Endodermal cell (in vitro differentiated cells): ENCODE data around the gene UNK. TPM values are rescaled to one million over a fixed set of nuclear protein-coding genes. Genes with fewer than 3 reads are reported as not detected.

Experiments used
- DNase-seq: peaks from one replicate; pipeline ENCODE4 v3.0.0-alpha.2; 2017
- H3K27ac ChIP-seq: 2 replicates; pipeline ENCODE4 v1.5.1; 2013; ENCODE audit warnings: mild to moderate bottlenecking, low read depth, low read length, moderate library complexity
- H3K27me3 ChIP-seq: 2 replicates; pipeline ENCODE4 v1.6.1; 2013; ENCODE audit warnings: mild to moderate bottlenecking, low read length, moderate library complexity; ENCODE audit not compliant: insufficient read depth, control insufficient read depth, poor library complexity, severe bottlenecking
- H3K36me3 ChIP-seq: 2 replicates; pipeline ENCODE4 v1.7.0; 2013; ENCODE audit warnings: mild to moderate bottlenecking, low read length, moderate library complexity; ENCODE audit not compliant: control insufficient read depth, insufficient read depth
- H3K4me1 ChIP-seq: one replicate; pipeline ENCODE4 v1.7.0; 2013; ENCODE audit warnings: low read length; ENCODE audit not compliant: control insufficient read depth, insufficient read depth
- H3K4me3 ChIP-seq: 2 replicates; pipeline ENCODE4 v1.5.1; 2013; ENCODE audit warnings: mild to moderate bottlenecking, low read length, moderate library complexity
- H3K9ac ChIP-seq: 2 replicates; pipeline ENCODE4 v1.6.1; 2013; ENCODE audit warnings: mild to moderate bottlenecking, low read length, moderate library complexity; ENCODE audit not compliant: poor library complexity, severe bottlenecking; ENCODE audit errors: extremely low read depth
- H3K9me3 ChIP-seq: 2 replicates; pipeline ENCODE4 v1.6.1; 2013; ENCODE audit warnings: mild to moderate bottlenecking, low read length, moderate library complexity; ENCODE audit not compliant: control insufficient read depth
- H3K27ac Mint-ChIP-seq: 2 replicates; pipeline ENCODE4 v1.8.0; 2020; ENCODE audit warnings: mixed read lengths
- H3K27me3 Mint-ChIP-seq: 2 replicates; pipeline ENCODE4 v1.8.0; 2021; ENCODE audit warnings: mild to moderate bottlenecking, mixed read lengths; ENCODE audit not compliant: insufficient read depth
- H3K36me3 Mint-ChIP-seq: 2 replicates; pipeline ENCODE4 v1.8.0; 2020; ENCODE audit warnings: low read depth, mixed read lengths
- H3K4me1 Mint-ChIP-seq: 2 replicates; pipeline ENCODE4 v1.8.0; 2020; ENCODE audit warnings: mixed read lengths
- H3K4me3 Mint-ChIP-seq: 2 replicates; pipeline ENCODE4 v1.8.0; 2020; ENCODE audit warnings: mild to moderate bottlenecking, moderate library complexity, mixed read lengths
- H3K9me3 Mint-ChIP-seq: 2 replicates; pipeline ENCODE4 v1.8.0; 2020; ENCODE audit warnings: mild to moderate bottlenecking, mixed read lengths
- CTCF ChIP-seq: fragments of 200-600 bp; sonication (generic); conservative IDR thresholded peaks from 2 replicates; pipeline ENCODE4 v1.5.0; 2021; ENCODE audit warnings: antibody characterized with exemption, mild to moderate bottlenecking
- WGBS, 2 experiments: methylation state at CpG; one replicate each; pipeline versions ENCODE4 v1.1.5 to v1.1.7; 2013; ENCODE audit warnings: missing lambda C conversion rate in 2 of 2, mixed read lengths in 1 of 2; ENCODE audit not compliant: insufficient coverage in 1 of 2, insufficient read length in 1 of 2; 5-methylcytosine and 5-hydroxymethylcytosine counted together
- total RNA-seq, 2 donors: library from RNA; stranded (reverse); fragmentation: NEBNext Ultra II Directional in 1 of 2; extraction: Animal tissue kit (Norgen Biotek cat#: 25700) in 1 of 2; gene quantifications; 2 replicates in 1 of 2; 3 replicates in 1 of 2; pipeline ENCODE4 v1.2.1, GENCODE V29; 2021

Gene UNK
- total RNA-seq, 2 donors from 2014 or later = 38.0 to 39.0 TPM

- Histone ChIP-seq H3K36me3 (no peaks in the 10 kb centered on the region), H3K27ac (no peak overlapping the region), H3K9me3 (no peaks in the 10 kb centered on the region), H3K4me1 (no peaks in the 10 kb centered on the region), H3K27me3 (no peaks in the 10 kb centered on the region), H3K9ac (no peak overlapping the region), H3K4me3 (no peak overlapping the region)
- Mint-ChIP-seq H3K4me1 (no peaks in the 10 kb centered on the region), H3K36me3 (no peaks in the 10 kb centered on the region), H3K4me3 (no peak overlapping the region), H3K27me3 (no peaks in the 10 kb centered on the region), H3K9me3 (no peaks in the 10 kb centered on the region), H3K27ac (no peak overlapping the region)
- TF ChIP-seq CTCF = no peak
- WGBS, 2 experiments = 84 to 93% methylated on average over 6 to 20 of the region's 20 CpGs
- DNase-seq = peak; percentile 46
These were observed 47.3 kb upstream of the UNK start for GRCh38 chr17:75737133-75737962.

- Mint-ChIP-seq H3K9me3 (no peaks in the 10 kb centered on the region), H3K4me1 (no peaks in the 10 kb centered on the region), H3K36me3 (no peaks in the 10 kb centered on the region), H3K4me3 (no peak overlapping the region), H3K27ac (no peak overlapping the region), H3K27me3 (no peaks in the 10 kb centered on the region)
- Histone ChIP-seq H3K27me3 (no peaks in the 10 kb centered on the region), H3K36me3 (no peaks in the 10 kb centered on the region), H3K4me1 (no peaks in the 10 kb centered on the region), H3K9me3 (no peaks in the 10 kb centered on the region), H3K9ac (no peak overlapping the region), H3K4me3 (no peak overlapping the region), H3K27ac (no peak overlapping the region)
- DNase-seq = peak; percentile 43
- TF ChIP-seq CTCF = no peak
- WGBS, 2 experiments = 72 to 83% methylated on average over 5 to 14 of the region's 14 CpGs
These were observed 46.3 kb upstream of the UNK start for GRCh38 chr17:75738218-75738802.

GRCh38 chr17:75739174-75739573, 45.4 kb upstream of the UNK start:
- Mint-ChIP-seq H3K4me3 (no peak overlapping the region), H3K27ac (no peak overlapping the region), H3K9me3 (no peaks in the 10 kb centered on the region), H3K36me3 (no peaks in the 10 kb centered on the region), H3K4me1 (no peaks in the 10 kb centered on the region), H3K27me3 (no peaks in the 10 kb centered on the region)
- TF ChIP-seq CTCF = no peak
- no peak overlapping the region for H3K27ac ChIP-seq
- no peaks in the 10 kb centered on the region for H3K9me3 ChIP-seq
- no peaks in the 10 kb centered on the region for H3K4me1 ChIP-seq
- no peaks in the 10 kb centered on the region for H3K27me3 ChIP-seq
- DNase-seq = no peak
- WGBS, 2 experiments = 89 to 100% methylated on average over 3 to 7 of the region's 7 CpGs
- no peaks in the 10 kb centered on the region for H3K36me3 ChIP-seq
- H3K9ac ChIP-seq = no peak overlapping the region
- H3K4me3 ChIP-seq = no peak overlapping the region
